GM18907 (cell line): Measurements from ENCODE around the gene PUS1.

Experiments
- ATAC-seq: cut with Tn5 transposase; IDR thresholded peaks from one replicate; pipeline ENCODE4 v1.9.1; 2021; ENCODE audit warnings: mild to moderate bottlenecking, moderate library complexity; ENCODE audit not compliant: unreplicated experiment

Gene PUS1

GRCh38 chr12:131902332-131903241 lies 26.5 kb upstream of the PUS1 start:
- ATAC-seq, result no peak

GRCh38 chr12:131903270-131904255 lies 25.5 kb upstream of the PUS1 start:
- ATAC-seq, result no peak

- ATAC-seq, result no peak
Observed at GRCh38 chr12:131904346-131904745, 24.7 kb upstream of the PUS1 start.

GRCh38 chr12:131905081-131905629 lies 23.9 kb upstream of the PUS1 start:
- ATAC-seq, result no peak

- ATAC-seq, result no peak
Observed at GRCh38 chr12:131905630-131906091, 23.4 kb upstream of the PUS1 start.

- no peak for ATAC-seq
Observed at GRCh38 chr12:131907379-131908091, 21.5 kb upstream of the PUS1 start.

GRCh38 chr12:131908092-131909080 lies 20.7 kb upstream of the PUS1 start:
- no peak for ATAC-seq

- no peak for ATAC-seq
Observed at GRCh38 chr12:131909081-131909751, 19.9 kb upstream of the PUS1 start.

- ATAC-seq, result no peak
Observed at GRCh38 chr12:131909752-131910219, 19.3 kb upstream of the PUS1 start.

- no peak for ATAC-seq
Observed at GRCh38 chr12:131910302-131911027, 18.6 kb upstream of the PUS1 start.

GRCh38 chr12:131911028-131911650 lies 17.9 kb upstream of the PUS1 start:
- no peak for ATAC-seq

- no peak for ATAC-seq
Observed at GRCh38 chr12:131911851-131912477, 17.1 kb upstream of the PUS1 start.

GRCh38 chr12:131912518-131913274 lies 16.4 kb upstream of the PUS1 start:
- no peak for ATAC-seq

GRCh38 chr12:131913666-131914065 lies 15.4 kb upstream of the PUS1 start:
- no peak for ATAC-seq

- no peak for ATAC-seq
Observed at GRCh38 chr12:131914179-131914702, 14.8 kb upstream of the PUS1 start.
